Stimulated activated CD8-positive, alpha-beta memory T cell treated with anti-CD3 and anti-CD28 coated beads, Interleukin-7, amount 100 ng/mL, for 4 hours (primary cell): ENCODE results near the gene DNAJC6.

Experiments used
- DNase-seq, 2 donors: peaks; one replicate each; pipeline ENCODE4 v3.0.0-alpha.2; 2020; ENCODE audit warnings: low read depth in 2 of 2

DNAJC6 gene

DNA sequence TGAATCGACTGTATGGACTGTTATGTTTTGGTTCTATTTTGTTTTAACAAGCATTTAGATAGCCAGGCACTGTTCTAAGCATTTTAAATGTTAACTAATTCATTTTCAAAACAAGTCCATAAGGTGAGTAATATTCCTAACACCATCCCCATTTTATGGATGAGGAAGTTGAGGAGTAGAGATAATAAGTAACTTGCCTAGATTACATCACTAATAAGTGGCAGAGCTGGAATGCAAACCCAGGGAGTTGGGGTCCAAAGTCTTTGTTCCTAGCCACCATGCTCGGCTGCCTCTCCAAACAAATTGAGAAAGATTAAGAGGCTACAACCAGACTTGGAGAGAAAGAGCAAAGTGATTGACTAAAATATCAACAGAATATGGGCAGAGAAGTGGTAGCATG lies 98.5 kb downstream of the DNAJC6 start:
- no peak for DNase-seq

DNA sequence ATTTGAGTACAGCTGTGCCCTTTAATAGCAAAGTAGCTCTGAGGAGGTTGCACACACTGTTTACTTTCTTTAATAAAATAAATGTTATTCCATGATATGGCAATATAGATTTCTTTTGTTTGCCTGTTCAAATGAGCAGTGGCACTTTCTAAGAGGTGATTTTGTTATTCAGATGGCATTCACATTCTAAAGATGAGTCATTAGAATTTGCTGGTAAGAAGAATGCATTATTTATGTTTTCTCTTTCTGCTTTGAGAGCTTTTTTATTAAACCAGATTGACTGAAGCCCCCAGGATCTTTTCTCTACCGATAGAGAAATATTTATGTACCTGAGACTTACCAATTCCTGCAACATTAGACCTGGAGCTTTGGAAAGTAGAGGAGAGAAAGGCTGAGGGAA lies 100.0 kb downstream of the DNAJC6 start:
- no peak for DNase-seq

DNA sequence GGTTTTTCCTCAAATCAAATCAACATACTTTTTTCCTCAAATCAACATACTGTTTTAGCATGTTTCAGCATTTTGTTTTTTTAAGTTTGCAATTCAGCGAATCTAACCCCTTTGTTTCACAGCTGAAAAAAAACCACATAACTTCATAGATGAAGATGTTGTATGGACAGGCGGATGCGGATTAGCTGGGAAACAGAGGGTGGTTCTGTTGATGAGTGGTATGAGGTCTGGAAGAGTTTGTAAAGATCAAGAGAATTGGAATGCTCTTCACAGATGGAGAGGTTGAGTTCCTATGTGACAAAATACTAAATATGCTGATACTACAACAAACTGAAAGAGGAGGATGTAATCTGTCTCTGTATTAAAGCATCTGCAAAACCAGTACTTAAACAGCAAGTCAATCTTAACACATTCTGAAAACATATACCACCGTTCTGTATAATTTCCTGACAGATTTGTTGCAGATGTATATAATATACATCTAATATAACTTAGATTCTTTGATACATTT lies 100.5 kb downstream of the DNAJC6 start:
- no peak for DNase-seq

DNA sequence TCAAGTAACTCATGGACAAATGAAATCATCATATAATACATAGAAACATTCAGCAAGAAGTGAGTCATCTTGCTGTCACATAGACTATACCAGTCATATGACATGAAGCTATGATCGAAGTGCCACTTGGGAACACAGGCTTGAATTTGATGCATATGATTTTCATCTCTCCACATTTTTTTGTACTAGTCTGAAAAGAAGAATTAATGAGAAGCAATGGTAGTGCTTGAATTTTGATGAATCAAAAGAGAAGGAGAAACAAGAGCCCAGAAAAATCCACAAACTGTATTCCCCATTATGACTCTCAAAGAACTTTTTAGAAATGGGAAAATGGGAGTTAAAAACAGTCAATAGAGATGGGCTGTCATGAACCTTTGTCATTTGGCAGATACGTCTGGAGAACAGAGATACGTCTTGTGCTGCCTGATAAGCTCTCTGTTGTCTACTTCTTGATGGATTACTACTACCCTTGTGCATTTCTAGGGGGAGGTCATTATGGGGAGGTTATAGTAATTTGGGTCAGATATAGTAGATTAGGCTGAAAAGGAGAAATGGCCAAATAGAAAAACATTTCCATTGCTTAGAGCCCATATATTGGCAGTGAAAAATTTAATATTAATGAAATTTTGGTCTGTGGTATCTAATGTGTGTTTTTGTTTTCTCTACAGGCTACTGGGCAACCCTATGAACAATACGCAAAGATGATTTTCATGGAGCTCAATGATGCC lies 103.1 kb downstream of the DNAJC6 start:
- DNase-seq, result no peak

DNA sequence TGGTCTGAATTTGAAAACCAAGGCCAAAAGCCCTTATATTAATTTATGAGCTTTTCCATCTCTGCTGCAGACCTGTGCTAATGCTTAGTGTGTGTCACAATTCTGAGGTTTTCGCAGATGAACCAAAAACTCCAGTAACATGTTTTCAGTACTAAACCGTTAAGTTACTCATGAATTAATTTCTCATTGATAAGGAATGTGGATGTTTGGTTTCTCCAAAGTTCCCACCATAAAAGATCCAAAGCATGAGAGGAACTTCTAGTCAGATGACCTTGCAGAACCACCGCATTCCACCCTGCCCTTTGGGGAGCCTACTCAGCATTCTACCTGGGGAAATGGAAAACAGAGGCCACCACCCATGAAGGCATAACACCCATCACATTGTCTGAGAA lies 103.6 kb downstream of the DNAJC6 start:
- no peak for DNase-seq

DNA sequence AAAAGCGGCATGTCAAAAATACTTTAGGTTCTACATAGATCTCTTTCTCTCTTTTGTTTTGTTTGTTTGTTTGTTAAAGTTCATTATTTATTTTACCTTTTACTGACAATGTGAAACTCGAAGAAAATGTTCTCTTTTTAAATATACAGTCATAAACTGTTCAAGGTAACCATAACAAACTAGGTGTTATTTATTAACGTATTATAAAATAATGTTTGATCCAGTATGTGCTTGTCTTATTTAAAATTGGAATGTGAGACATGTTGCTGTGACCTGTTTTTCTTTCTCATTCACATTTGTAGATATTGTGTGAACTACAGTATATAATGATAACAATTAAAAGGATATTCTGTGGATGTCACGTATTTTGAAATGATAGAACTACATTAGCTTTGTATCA lies 105.2 kb downstream of the DNAJC6 start:
- DNase-seq, result no peak

DNA sequence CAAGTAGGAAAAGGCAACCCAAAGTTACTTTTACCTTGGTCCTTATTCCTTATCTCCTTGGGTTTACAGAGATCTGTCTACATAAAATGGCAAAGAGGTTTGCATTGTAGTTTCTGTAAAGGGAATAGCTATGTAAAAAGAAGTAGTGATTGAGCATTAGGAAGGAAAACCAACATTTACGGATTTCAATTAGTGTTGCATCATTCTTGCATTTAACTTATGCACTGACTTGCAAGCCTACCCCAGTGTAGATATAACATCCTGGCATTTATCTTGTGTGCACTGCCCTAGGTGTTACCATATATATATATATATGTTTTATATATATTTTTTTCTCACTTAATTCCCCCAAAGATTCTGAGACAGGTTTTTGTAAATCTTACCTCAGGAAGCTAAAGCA lies 107.4 kb downstream of the DNAJC6 start:
- no peak for DNase-seq

DNA sequence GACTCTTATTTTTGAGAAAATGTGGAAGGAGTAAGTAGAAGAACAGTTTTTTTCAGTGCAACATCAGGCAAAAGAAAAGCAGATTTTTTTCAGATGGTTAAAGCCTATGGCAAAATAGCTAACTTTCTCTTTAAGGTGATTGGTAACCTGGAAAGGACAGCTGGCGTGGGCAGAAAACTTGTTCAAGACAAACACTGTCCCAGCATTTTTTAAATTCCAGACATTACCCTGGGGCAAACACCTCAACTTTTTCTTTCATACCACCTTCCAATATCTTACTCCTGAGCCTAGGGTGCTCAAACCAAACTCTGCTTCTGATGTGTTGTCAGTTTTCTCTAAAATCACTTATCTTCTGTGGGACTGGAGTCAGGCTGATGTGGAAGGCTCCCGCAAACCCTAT lies 108.4 kb downstream of the DNAJC6 start:
- DNase-seq, result no peak

DNA sequence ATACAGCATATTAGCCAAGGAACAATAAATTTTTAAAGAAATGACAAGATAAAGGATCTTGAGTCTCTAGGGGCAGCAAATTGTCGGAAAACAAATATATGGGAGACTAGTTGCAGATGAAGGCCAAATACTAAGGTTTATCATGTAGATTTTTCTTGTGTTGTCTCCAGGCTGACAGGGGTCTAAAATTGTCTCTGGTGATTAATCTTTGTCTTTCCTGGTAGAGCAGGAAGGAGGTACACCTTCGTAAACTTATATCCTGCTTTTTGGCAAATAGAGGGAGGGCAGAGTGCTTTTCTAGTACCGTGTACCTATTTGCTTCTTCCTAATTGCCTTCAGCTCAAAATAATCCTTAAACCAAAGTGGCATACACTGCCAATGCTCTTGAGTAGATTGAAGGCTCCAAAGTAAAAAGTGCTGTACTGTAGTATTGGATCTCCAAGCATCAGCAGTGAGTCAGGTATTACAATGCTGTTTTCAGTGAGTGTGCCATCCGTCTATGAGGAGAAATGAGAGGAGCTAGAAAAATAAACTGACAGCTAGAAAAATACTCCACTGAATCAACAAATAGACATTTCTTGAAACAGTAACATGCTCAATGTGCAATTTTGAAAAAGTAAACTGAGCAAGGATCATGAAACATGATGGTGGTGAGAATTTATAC lies 109.3 kb downstream of the DNAJC6 start:
- no peak for DNase-seq

DNA sequence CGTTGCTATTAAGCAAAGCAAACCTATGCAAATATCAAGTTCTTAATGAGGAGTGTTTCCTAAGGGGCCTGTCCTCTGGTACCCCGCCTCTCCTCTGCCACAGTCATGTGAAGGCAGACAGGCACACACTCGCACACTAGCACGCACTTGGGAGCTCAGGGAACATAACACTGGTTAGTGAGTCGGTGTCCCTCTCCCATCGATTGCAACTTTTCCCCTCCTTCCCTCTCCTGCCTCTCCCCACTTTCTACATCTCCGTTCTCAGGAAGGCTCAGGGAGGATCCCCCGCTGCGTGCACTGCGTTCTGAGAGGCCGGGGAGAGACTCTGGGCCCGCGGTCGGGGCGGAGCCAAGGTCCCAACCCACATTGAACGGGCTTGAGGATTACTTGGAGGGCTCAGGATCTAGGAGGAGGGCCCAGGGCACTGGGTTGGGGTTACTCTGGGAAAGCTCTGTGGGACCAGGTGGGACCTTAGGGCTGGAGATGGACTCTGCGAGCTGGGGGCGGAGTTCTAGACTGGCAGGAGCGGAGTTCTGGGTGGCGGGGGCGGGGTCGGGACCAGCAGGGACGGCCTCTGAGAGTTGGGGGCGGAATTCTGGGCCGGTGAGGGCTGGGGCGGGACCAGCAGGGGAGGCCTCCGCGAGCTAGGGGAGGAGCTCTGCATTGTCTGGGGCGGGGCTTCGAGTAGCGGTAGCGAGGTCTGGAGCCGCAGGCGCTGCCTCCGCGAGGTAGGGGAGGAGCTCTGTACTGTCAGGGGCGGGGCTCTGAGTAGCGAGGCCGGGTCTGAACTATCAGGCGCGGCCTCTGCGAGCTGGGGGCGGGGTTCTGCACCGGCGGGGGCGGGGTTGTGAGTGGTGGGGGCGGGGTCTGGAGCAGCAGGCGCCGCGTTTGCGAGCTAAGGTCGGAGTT lies 110.6 kb downstream of the DNAJC6 start:
- peak; percentile 97 to 98 for DNase-seq

DNA sequence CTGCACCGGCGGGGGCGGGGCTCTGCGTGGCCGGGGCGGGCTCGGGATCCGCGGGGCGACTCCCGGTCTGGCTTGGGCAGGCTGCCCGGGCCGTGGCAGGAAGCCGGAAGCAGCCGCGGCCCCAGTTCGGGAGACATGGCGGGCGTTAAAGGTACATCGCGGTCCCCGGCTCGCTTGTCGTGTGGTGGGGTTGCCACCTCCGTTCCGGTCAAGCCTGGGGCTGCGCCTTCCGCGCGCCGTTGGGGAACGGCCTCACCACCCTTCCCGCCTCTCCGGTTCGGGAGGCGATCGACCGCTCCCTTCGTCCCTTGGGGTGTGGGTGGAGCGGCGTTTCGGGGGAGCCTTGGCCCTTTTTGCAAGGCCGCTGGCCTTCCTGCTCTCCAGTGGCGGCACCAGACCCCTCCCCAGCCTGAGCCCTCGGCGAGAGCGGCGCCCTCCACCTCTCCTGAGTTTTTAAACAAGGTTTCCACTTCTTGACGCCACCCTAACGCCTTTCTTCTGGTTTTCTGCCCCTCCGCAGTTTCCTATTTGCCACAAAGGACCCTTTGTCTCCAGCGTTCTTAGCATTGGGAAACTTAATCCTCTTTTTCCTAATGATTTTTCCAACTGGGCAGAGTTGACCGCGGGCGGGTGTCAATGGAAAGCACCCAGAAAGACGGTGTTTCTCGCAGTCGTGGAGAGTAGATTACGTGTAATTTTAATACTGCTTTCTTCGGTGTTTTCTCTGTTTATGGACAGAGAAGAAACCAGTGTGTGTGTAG lies 111.4 kb downstream of the DNAJC6 start, which contains the start of the genes LEPR and LEPROT:
Gene LEPR, plus strand, starts transcription at position 79 of the 761 bp plus-strand sequence. CDS start 144,898 bp downstream, outside the sequence.
Gene LEPROT, plus strand, starts transcription at position 79 of the 761 bp plus-strand sequence. Its CDS starts 57 bp downstream, at position 136.
- DNase-seq, result no peak

DNA sequence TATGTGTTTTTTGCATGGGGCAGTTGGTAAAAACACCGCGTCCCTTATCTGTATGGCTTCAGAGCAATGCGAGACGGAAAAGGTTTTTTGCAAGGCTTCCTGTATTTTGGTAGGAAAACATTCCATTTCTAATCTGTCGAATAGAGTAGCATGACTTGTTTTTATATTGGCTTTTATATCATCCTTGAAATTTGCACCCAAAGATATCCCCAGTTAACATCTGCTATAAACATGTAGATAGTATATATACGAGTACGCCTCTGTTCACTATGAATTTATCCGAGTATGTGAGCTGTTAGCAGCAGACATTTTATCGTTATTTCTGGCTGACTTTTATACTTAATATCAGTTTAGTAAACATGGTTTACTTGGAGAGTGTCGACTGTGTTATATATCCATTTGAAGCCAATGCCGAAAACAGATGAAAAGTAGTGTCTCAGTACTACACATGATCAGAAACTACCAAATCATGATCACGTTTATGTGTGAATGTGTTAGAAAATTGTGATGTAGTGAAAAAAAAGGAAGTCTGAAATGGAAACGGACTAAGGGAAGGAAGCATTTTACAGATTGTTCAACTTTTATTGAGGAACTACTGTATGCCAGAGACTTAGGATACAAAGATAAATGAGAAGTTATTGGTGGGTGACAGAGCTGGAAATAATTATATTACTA lies 112.1 kb downstream of the DNAJC6 start:
- DNase-seq, result no peak

DNA sequence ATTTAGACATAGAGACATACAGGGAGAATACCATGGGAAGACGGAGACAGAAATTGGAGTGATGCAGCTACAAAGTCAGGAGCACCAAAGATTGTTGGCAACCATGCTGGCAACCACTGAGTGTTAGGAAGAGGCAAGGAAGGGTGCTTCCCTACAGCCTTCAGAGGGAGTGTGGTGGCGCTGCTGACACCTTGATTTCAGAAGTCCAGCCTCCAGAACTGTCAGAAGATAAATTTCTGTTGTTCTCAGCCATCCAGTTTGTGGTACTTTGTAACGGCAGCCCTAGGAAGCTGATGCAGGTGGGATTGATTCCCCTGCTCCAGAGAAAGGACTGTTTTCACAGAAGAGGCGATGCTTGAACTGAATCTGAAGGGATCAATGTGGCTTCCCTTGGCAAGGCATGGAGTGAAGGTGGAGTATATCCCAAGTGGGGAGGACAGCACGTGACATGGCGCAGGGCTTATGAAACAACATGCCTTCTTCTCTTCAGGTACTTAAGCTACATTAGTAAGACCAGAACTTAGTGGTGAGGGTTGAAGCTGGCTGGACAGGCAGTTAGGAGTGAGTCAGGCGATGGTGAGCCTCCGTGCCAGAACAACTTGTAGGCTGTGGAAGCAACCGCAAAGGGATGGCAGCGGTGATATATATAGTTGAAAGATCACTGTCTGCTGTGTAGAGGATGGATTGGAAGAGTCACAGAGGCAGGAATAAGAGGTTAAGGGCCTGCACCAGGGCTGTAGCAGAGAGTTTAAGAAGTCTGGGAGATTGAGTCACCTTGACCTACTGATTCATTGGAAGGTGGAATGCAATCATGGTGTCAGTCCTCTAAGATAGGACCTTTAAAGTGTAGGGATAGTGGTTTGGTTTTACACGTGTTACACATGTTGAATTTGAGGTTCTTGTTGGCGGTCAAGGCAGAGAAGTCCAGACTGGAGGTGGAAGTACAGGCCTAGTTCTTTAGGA lies 113.2 kb downstream of the DNAJC6 start:
- DNase-seq, result no peak

DNA sequence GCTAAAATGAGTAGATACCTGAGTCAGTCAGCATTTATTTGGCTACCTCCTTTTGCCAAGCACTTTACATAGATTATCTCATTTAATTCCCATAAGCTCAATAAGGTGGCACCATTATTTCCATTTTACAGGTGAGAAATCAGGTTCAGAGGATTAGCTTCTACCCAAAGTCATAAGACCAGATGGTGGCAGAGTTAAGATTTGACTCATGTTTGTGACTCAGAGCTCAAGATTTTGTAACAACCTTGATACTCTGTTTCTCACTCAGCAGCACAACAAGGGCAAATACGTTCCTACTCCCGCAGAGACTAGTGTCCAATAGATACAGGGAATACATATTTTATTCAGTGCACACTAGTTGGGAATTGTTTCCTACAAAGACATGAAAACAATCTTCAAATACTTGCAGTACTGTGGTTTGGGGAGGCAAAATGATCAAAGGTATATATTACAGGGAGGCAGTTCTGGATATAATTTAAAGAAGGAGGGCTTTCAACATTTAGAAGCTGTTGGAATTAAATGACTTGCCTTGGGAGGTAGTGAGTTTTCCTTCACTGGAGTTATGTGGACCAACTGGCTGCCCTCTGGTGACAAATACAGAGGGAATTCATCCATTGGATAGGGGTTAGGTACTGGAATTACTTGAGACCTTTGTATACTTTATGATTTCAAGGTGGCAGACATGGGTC lies 114.7 kb downstream of the DNAJC6 start:
- DNase-seq, result no peak

DNA sequence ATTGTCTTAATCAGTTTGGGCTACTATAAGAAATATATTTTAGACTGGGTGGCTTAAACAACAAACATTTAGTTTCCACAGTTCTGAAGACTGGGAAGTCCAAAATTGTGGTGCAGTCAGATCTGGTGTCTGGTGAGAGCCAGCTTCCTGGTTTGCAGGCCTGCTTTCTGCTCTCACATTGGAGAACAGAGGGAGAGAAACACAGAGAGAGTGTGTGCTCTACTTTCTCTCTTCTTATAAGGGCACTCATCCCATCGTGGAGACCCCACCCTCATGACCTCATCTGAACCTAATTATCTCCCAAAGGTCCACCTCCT lies 115.2 kb downstream of the DNAJC6 start:
- no peak for DNase-seq

DNA sequence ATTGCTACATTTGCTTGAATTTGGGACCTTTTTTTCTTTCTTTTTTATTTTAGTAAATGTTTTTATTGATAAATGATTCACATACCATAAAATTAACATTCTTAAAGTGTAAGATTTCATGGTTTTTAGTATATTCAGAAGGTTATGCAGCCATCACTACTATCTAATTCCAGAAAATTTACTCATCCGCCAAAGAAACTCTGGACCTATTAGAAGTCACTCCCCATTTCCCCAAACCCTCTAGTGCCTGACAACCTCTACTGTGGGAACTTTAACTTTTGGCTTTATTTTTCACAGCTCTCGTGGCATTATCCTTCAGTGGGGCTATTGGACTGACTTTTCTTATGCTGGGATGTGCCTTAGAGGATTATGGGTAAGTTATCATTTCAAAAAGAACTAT lies 115.7 kb downstream of the DNAJC6 start:
- no peak for DNase-seq

DNA sequence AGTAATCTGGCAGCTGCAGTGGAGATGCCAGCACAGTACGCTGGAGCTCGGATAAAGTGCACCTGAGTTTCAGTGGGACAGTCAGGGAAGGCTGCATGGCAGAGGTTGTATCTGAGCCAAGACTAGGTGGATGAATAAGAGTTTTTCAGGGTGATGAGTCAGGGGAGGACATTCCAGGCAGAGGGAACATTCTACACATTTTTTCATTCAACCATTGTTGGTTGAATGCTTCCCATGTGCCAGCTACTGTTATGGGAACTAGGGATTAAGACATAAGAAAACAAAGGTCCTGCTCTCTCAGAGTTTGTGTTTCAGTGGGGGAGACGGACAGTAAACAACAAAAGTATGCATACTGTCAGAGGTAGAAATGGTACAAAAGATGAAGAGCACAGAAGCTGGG lies 116.4 kb downstream of the DNAJC6 start:
- DNase-seq, result no peak

DNA sequence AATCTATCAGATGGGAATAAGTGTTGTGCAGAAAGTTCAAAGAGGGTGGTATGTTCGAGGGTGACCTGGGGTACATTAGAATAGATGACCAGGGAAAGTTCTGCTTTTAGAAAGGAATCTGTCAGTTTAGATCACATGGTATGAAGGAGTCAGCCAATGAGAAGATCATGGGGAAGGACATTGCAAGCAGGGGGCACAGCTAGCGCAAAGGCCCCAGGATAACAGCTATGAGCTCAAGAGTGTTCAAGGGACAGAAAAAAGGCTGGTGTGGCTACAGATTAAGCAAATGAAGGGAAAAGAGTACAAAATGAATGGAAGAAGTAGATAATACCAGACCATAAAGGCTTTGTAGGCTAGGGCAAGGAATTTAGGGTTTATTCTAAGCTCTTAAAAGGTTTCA lies 119.7 kb downstream of the DNAJC6 start:
- DNase-seq, result no peak

DNA sequence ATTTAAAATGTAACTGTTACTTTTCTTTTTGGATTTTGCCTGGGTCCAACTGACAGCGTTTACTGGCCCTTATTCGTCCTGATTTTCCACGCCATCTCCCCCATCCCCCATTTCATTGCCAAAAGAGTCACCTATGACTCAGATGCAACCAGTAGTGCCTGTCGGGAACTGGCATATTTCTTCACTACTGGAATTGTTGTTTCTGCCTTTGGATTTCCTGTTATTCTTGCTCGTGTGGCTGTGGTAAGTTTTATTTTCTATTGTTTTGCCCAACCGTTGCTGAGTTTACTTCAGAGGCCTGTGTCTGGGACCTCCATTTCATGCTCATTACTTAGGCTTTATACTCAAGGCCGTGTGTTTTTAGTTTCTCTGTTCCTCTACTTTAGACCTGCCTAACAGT lies 120.5 kb downstream of the DNAJC6 start:
- no peak for DNase-seq
